ENCODE data around the gene ZMYM4.
A peak's percentile ranks its signal among the peaks of the same experiment; 100 is the strongest.

The ZMYM4 gene

DNA sequence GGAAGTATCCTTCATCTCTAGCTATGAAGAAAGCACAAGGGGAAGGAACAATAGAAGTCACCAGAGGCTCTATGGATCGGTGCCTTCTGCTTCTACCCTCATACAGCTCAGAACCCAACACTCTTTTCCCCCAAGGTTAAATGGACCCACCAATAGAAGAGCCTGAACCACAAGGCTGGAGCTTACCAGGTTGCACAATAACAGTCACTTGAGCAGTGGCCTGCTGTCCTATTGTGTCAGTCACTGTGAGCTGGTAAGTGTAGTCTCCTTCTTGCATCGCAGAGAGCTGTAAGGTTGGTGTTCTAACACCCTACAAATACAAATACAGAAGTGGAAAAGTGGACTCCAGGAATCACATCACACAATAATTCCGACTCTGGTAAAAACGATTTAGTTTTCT, 185.7 kb downstream of the ZMYM4 start:
- Histone ChIP-seq H3K27me3 (ENCODE audit: insufficient read depth, poor library complexity, severe bottlenecking) (no peaks in the 10 kb centered on the region), H3K4me3 (replicated peaks; ENCODE audit: insufficient read depth, low read length) (no peak overlapping the region), H3K27ac (replicated peaks) (peak overlapping the region; percentile 94)
- TF ChIP-seq POLR2AphosphoS5 (IDR thresholded peaks at IDR 0.05; ENCODE audit: low read depth) (no peak), GABPA (IDR thresholded peaks at IDR 0.05; ENCODE audit: low read depth) (no peak)
- TF ChIP-seq, protein P1, sequence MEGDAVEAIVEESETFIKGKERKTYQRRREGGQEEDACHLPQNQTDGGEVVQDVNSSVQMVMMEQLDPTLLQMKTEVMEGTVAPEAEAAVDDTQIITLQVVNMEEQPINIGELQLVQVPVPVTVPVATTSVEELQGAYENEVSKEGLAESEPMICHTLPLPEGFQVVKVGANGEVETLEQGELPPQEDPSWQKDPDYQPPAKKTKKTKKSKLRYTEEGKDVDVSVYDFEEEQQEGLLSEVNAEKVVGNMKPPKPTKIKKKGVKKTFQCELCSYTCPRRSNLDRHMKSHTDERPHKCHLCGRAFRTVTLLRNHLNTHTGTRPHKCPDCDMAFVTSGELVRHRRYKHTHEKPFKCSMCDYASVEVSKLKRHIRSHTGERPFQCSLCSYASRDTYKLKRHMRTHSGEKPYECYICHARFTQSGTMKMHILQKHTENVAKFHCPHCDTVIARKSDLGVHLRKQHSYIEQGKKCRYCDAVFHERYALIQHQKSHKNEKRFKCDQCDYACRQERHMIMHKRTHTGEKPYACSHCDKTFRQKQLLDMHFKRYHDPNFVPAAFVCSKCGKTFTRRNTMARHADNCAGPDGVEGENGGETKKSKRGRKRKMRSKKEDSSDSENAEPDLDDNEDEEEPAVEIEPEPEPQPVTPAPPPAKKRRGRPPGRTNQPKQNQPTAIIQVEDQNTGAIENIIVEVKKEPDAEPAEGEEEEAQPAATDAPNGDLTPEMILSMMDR (IDR thresholded peaks at IDR 0.05; ENCODE audit: insufficient read depth, low read length) = no peak
- peak; percentile 50 to 83 for DNase-seq (ENCODE audit: low read depth in 1 of 2, low spot score in 1 of 2)

DNA sequence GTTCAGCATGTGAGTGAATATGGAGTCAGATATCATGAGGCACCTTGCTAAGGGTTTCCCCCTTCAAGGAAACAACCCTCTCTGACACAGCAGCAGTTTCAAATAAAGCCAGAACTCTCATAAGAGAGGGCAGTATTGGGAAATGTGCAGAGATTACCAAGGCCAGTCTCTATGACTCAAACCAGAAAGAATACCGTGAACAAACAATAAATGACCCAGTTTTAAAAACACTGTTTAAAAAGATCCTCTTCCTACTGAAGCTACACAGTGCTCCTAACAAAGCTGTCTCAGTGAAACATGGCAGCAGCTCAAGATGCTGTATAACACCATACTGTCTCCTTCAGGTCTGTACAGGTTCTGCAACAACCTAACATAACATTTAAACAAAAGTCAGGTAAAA, 186.1 kb downstream of the ZMYM4 start:
- Histone ChIP-seq H3K27ac (replicated peaks) (peak overlapping the region; percentile 94), H3K27me3 (ENCODE audit: insufficient read depth, poor library complexity, severe bottlenecking) (no peaks in the 10 kb centered on the region), H3K4me3 (replicated peaks; ENCODE audit: insufficient read depth, low read length) (no peak overlapping the region)
- DNase-seq (ENCODE audit: low read depth in 1 of 2, low spot score in 1 of 2) = peak in 1 of 2 experiments; percentile 44
- no peak for TF ChIP-seq SPI1 (IDR thresholded peaks at IDR 0.05; ENCODE audit: borderline replicate concordance, low read depth)
- no peak for TF ChIP-seq GABPA (IDR thresholded peaks at IDR 0.05; ENCODE audit: low read depth)
- TF ChIP-seq POLR2AphosphoS5 (IDR thresholded peaks at IDR 0.05; ENCODE audit: low read depth) = no peak
- TF ChIP-seq, protein P1 (IDR thresholded peaks at IDR 0.05; ENCODE audit: insufficient read depth, low read length) = no peak
- TF ChIP-seq, protein P2, sequence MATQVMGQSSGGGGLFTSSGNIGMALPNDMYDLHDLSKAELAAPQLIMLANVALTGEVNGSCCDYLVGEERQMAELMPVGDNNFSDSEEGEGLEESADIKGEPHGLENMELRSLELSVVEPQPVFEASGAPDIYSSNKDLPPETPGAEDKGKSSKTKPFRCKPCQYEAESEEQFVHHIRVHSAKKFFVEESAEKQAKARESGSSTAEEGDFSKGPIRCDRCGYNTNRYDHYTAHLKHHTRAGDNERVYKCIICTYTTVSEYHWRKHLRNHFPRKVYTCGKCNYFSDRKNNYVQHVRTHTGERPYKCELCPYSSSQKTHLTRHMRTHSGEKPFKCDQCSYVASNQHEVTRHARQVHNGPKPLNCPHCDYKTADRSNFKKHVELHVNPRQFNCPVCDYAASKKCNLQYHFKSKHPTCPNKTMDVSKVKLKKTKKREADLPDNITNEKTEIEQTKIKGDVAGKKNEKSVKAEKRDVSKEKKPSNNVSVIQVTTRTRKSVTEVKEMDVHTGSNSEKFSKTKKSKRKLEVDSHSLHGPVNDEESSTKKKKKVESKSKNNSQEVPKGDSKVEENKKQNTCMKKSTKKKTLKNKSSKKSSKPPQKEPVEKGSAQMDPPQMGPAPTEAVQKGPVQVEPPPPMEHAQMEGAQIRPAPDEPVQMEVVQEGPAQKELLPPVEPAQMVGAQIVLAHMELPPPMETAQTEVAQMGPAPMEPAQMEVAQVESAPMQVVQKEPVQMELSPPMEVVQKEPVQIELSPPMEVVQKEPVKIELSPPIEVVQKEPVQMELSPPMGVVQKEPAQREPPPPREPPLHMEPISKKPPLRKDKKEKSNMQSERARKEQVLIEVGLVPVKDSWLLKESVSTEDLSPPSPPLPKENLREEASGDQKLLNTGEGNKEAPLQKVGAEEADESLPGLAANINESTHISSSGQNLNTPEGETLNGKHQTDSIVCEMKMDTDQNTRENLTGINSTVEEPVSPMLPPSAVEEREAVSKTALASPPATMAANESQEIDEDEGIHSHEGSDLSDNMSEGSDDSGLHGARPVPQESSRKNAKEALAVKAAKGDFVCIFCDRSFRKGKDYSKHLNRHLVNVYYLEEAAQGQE (IDR thresholded peaks at IDR 0.05; ENCODE audit: insufficient replicate concordance, low read depth) = no peak

DNA sequence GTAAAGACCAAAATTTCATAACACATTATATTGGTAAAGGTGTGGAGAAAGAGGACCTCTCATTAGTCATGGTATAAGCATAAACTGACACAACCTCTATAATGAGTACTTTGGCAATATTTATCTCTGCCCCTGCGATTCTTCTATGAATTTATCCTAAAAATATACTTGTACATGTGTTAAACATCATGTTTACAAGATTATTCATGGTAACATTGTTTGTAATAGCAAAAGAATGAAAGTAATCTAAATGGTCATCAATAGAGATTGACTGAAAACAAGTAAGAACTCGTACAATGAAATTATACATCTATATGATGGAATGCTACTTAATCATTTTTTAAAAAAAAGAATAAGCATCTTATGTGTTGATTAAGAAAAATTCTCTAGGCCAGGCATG, 192.3 kb downstream of the ZMYM4 start:
- TF ChIP-seq GABPA (IDR thresholded peaks at IDR 0.05; ENCODE audit: low read depth) (no peak), SPI1 (IDR thresholded peaks at IDR 0.05; ENCODE audit: borderline replicate concordance, low read depth) (no peak), POLR2AphosphoS5 (IDR thresholded peaks at IDR 0.05; ENCODE audit: low read depth) (no peak)
- TF ChIP-seq, protein P2 (IDR thresholded peaks at IDR 0.05; ENCODE audit: insufficient replicate concordance, low read depth) = no peak
- TF ChIP-seq, protein P1 (IDR thresholded peaks at IDR 0.05; ENCODE audit: insufficient read depth, low read length) = no peak
- DNase-seq (ENCODE audit: low read depth in 1 of 2, low spot score in 1 of 2) = no peak
- Histone ChIP-seq H3K27me3 (ENCODE audit: insufficient read depth, poor library complexity, severe bottlenecking) (no peaks in the 10 kb centered on the region), H3K27ac (replicated peaks) (no peak overlapping the region), H3K4me3 (replicated peaks; ENCODE audit: insufficient read depth, low read length) (no peak overlapping the region)

DNA sequence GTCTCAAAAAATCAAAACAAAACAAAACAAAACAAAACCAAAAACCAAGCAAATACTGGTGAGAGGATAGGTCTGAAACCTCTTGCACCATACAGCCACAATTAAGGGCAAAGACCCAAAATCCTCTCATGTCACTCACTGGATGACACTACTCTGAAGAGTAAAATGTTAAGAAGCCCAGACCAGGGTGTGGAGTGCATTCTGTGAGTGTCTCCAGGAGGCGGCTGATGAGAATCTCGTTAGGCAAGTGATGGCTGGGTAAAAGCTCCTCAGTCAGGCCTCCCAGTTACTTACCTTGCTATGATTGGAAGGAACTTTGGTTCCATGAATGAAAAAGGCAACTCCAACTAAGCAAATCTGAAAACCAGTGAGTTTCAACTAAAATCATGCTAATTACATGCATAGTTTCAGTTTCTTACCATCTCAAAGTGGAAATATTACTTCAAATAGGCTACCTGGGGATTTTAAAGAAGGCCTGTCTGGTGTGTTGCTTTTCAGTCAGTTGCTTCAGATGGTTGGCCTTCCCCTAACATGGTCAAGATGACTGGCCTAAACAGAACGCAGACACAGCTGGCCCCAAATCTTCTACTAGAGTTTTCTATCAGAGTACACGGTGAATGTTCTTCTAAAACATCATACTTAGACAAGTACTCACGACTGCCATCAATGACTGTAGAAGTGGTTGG, 193.6 kb downstream of the ZMYM4 start:
- no peak for DNase-seq (ENCODE audit: low read depth in 1 of 2, low spot score in 1 of 2)
- H3K27ac ChIP-seq (replicated peaks) = no peak overlapping the region
- no peaks in the 10 kb centered on the region for H3K27me3 ChIP-seq (ENCODE audit: insufficient read depth, poor library complexity, severe bottlenecking)
- no peak overlapping the region for H3K4me3 ChIP-seq (replicated peaks; ENCODE audit: insufficient read depth, low read length)
- TF ChIP-seq, protein P1 (IDR thresholded peaks at IDR 0.05; ENCODE audit: insufficient read depth, low read length) = no peak
- TF ChIP-seq SPI1 (IDR thresholded peaks at IDR 0.05; ENCODE audit: borderline replicate concordance, low read depth) (no peak), GABPA (IDR thresholded peaks at IDR 0.05; ENCODE audit: low read depth) (no peak), POLR2AphosphoS5 (IDR thresholded peaks at IDR 0.05; ENCODE audit: low read depth) (no peak)
- TF ChIP-seq, protein P2 (IDR thresholded peaks at IDR 0.05; ENCODE audit: insufficient replicate concordance, low read depth) = no peak
